A549 (cell line): ENCODE measurements around the gene SNX20. TPM values are rescaled to one million over a fixed set of nuclear protein-coding genes. Genes with fewer than 3 reads are reported as not detected.
A peak's percentile ranks its signal among the peaks of the same experiment; 100 is the strongest.

Source experiments
- ATAC-seq, 2 experiments: fragments of 200-7000 bp in 1 of 2; fragments of >200 bp in 1 of 2; cut with Nextera tagmentation in 1 of 2; cut with Tn5 transposase in 1 of 2; 3 replicates each; pipeline versions ENCODE4 v1.8.0 to v1.9.1; 2018 to 2020; ENCODE audit warnings: mild to moderate bottlenecking in 1 of 2, moderate library complexity in 1 of 2
- CTCF ChIA-PET: fragments of 300-600 bp; sonication (Branson Sonifier 250); formaldehyde crosslinking; extraction: SDS; loops from one replicate; lab custom pipeline; 2021; ENCODE audit warnings: antibody characterized with exemption, inconsistent platforms; lab: Yijun Ruan, JAX
- POLR2A ChIA-PET: fragments of 350-600 bp; formaldehyde crosslinking; extraction: SDS; loops from one replicate; lab custom pipeline; 2021; ENCODE audit warnings: antibody characterized with exemption, inconsistent platforms; lab: Yijun Ruan, JAX
- DNase-seq, 2 experiments: peaks; one replicate each; pipeline versions ENCODE4 v3.0.0 to v3.0.0-alpha.2; 2011 to 2016; ENCODE audit warnings: low read depth in 1 of 2, low spot score in 1 of 2
- FAIRE-seq: peaks from 2 replicates; lab custom pipeline; 2011; peaks lifted over from hg19 to GRCh38; lab: Jason Lieb, UNC
- H3K27ac ChIP-seq, 2 experiments: fragments of >200 bp; sonication (Bioruptor Twin); formaldehyde crosslinking; 3 replicates each; pipeline ENCODE4 v1.5.1; 2016 to 2017
- H3K4me1 ChIP-seq: fragments of >200 bp; sonication (Bioruptor Twin); formaldehyde crosslinking; 3 replicates; pipeline ENCODE4 v1.6.1; 2016
- H3K4me2 ChIP-seq: fragments of >200 bp; sonication (Bioruptor Twin); formaldehyde crosslinking; 3 replicates; pipeline ENCODE4 v1.6.1; 2016
- H3K4me3 ChIP-seq: fragments of >200 bp; sonication (Bioruptor Twin); formaldehyde crosslinking; 3 replicates; pipeline ENCODE4 v1.5.1; 2016
- H3K9me3 ChIP-seq: fragments of >200 bp; sonication (Bioruptor Twin); formaldehyde crosslinking; 3 replicates; pipeline ENCODE4 v1.6.1; 2016
- CBX2 ChIP-seq: fragments of 200-600 bp; sonication (generic); IDR thresholded peaks from 2 replicates; pipeline ENCODE4 v1.6.1; 2016; ENCODE audit warnings: low read depth, mild to moderate bottlenecking, borderline replicate concordance
- CHD2 ChIP-seq: fragments of 150-350 bp; IDR thresholded peaks from 2 replicates; pipeline ENCODE4 v1.6.1; 2014; ENCODE audit warnings: low read length; ENCODE audit not compliant: partially characterized antibody
- EHF ChIP-seq: fragments of 250-450 bp; sonication (Bioruptor Pico); IDR thresholded peaks from 2 replicates; pipeline ENCODE4 v1.5.0; 2020; ENCODE audit warnings: mild to moderate bottlenecking
- EP300 ChIP-seq, 2 experiments: fragments of >200 bp; sonication (Bioruptor Twin); formaldehyde crosslinking; IDR thresholded peaks; 2 replicates in 1 of 2; 3 replicates in 1 of 2; pipeline ENCODE4 v1.6.1; 2016 to 2017
- FOSB ChIP-seq: fragments of 250-450 bp; sonication (Bioruptor Pico); IDR thresholded peaks from 2 replicates; pipeline ENCODE4 v1.5.0; 2020; ENCODE audit warnings: mild to moderate bottlenecking, moderate library complexity
- FOSL2 ChIP-seq, 2 experiments: fragments of 450-650 bp in 1 of 2; fragments of >200 bp in 1 of 2; sonication (Bioruptor Twin) in 1 of 2; formaldehyde crosslinking; IDR thresholded peaks; 2 replicates each; pipeline versions ENCODE4 v1.5.0 to v1.6.1; 2016 to 2020; ENCODE audit warnings: mild to moderate bottlenecking in 1 of 2, moderate library complexity in 1 of 2
- HDAC2 ChIP-seq: fragments of 200-600 bp; sonication (generic); IDR thresholded peaks from 2 replicates; pipeline ENCODE4 v1.6.1; 2016
- JUN ChIP-seq, 2 experiments: fragments of >200 bp; sonication (Bioruptor Twin); formaldehyde crosslinking; IDR thresholded peaks; 2 replicates in 1 of 2; 3 replicates in 1 of 2; pipeline ENCODE4 v1.6.1; 2016 to 2017
- JUNB ChIP-seq: fragments of >200 bp; sonication (Bioruptor Twin); formaldehyde crosslinking; IDR thresholded peaks from 2 replicates; pipeline ENCODE4 v1.6.1; 2016
- RAD21 ChIP-seq, 2 experiments: fragments of >200 bp in 1 of 2; sonication (Bioruptor Twin) in 1 of 2; formaldehyde crosslinking in 1 of 2; IDR thresholded peaks in 1 of 2; conservative IDR thresholded peaks in 1 of 2; 2 replicates in 1 of 2; 3 replicates in 1 of 2; pipeline ENCODE4 v1.6.1; 2012 to 2018; ENCODE audit warnings: inconsistent platforms in 1 of 2
- RARB ChIP-seq: fragments of 250-450 bp; sonication (Bioruptor Pico); IDR thresholded peaks from 2 replicates; pipeline ENCODE4 v1.8.0; 2021; ENCODE audit warnings: mild to moderate bottlenecking, moderate library complexity
- REST ChIP-seq: fragments of 200-600 bp; sonication (generic); IDR thresholded peaks from 2 replicates; pipeline ENCODE4 v1.6.1; 2016; ENCODE audit warnings: antibody characterized with exemption, mild to moderate bottlenecking, moderate library complexity
- SREBF2 ChIP-seq: fragments of 450-650 bp; IDR thresholded peaks from 2 replicates; pipeline ENCODE4 v1.6.1; 2014; ENCODE audit warnings: mild to moderate bottlenecking, moderate library complexity
- TP53 ChIP-seq: fragments of 250-450 bp; sonication (Bioruptor Pico); IDR thresholded peaks from 2 replicates; pipeline ENCODE4 v1.5.0; 2021; ENCODE audit warnings: mild to moderate bottlenecking, moderate library complexity
- USF2 ChIP-seq: fragments of 450-650 bp; IDR thresholded peaks from 2 replicates; pipeline ENCODE4 v1.6.1; 2014; ENCODE audit warnings: antibody characterized with exemption
- WGBS: methylation state at CpG from one replicate; pipeline ENCODE4 v1.1.6; 2017; ENCODE audit errors: missing lambda C conversion rate; 5-methylcytosine and 5-hydroxymethylcytosine counted together
- polyA plus RNA-seq, 4 experiments: library from polyadenylated mRNA; depleted of rRNA in 3 of 4; stranded (reverse); fragments of >200 nt; fragmentation: RNase III in 1 of 4; extraction: RNeasy Plus Mini Kit Qiagen cat#74134 plus additional on column Dnase treatment in 1 of 4; gene quantifications; 2 replicates in 3 of 4; 3 replicates in 1 of 4; pipeline ENCODE4 v1.2.3, GENCODE V29; 2011 to 2017
- TF ChIP-seq, protein P1 (sequence below): IDR thresholded peaks from 2 replicates; pipeline ENCODE4 v1.6.1; 2012
- TF ChIP-seq, protein P2 (sequence below): fragments of 250-450 bp; sonication (Bioruptor Pico); IDR thresholded peaks from 2 replicates; pipeline ENCODE4 v1.5.0; 2020; ENCODE audit warnings: low read depth, mild to moderate bottlenecking, moderate library complexity
- TF ChIP-seq, protein P3 (sequence below): fragments of 150-350 bp; IDR thresholded peaks from 2 replicates; pipeline ENCODE4 v1.6.1; 2014; ENCODE audit warnings: low read depth, mild to moderate bottlenecking, low read length

SNX20 gene
- polyA plus RNA-seq, 2 of the 4 experiments (the other 2 are of a cell fraction): not detected

- TF ChIP-seq REST: no peak
- TF ChIP-seq TP53: no peak
- TF ChIP-seq FOSL2 (IDR thresholded peaks at IDR 0.05): no peak
- TF ChIP-seq FOSL2 (CRISPR knock-in tag; IDR thresholded peaks at IDR 0.05): no peak
- TF ChIP-seq, protein P1, sequence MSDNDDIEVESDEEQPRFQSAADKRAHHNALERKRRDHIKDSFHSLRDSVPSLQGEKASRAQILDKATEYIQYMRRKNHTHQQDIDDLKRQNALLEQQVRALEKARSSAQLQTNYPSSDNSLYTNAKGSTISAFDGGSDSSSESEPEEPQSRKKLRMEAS: no peak
Measured at GRCh38 chr16:50652836-50653425, 28.2 kb downstream of the SNX20 start (continued).

GRCh38 chr16:50651835-50652438 is 29.2 kb downstream of the SNX20 start:
- no peaks in the 10 kb centered on the region for H3K9me3 ChIP-seq
- H3K4me1 ChIP-seq: no peaks in the 10 kb centered on the region
- DNase-seq: peak in 1 of 2 experiments; percentile 24
- H3K4me2 ChIP-seq: no peak overlapping the region
- ChIA-PET CTCF (interaction anchor here (1.6 to 3.0 kb wide), 2 partner anchors 13 to 16 kb away, joined by 5 to 32 read pairs; no protein-coding TSS in a partner anchor), POLR2A (no interaction called here)
- peak in 1 of 2 experiments; percentile 22; a peak in 2 of 6 replicates for ATAC-seq
- H3K4me3 ChIP-seq: no peak overlapping the region
- no peak overlapping the region for H3K27ac ChIP-seq
- TF ChIP-seq USF2 (peak; percentile 92), JUN (IDR thresholded peaks at IDR 0.05) (no peak), FOSB (no peak)
- 79% methylated on average over 3 of the region's 3 CpGs for whole genome bisulfite sequencing
- FAIRE-seq: no peak

DNA sequence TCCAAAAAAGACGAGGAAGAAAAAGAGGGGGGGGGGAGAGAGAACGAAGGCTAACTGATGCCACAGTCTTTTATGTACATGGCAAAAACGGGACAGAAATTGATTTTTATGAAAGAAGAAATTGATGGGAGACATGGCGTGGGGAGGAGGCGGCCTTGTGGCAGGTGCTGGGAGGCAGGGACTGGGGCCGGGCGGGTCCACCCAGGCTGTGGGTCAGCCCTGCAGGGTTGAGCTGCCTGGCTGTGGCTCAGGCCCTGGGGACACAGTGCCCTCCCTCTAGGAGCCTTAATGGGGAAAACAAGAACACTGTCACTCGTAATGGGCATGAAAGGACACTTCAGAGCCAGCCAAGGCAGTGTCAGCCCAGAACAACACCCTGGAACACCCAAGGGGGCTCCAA is 34.8 kb downstream of the SNX20 start:
- H3K4me1 ChIP-seq: no peaks in the 10 kb centered on the region
- H3K27ac ChIP-seq: no peak overlapping the region
- TF ChIP-seq EP300 (IDR thresholded peaks at IDR 0.05): no peak
- no peak for TF ChIP-seq RARB (CRISPR knock-in tag)
- no peak for TF ChIP-seq RAD21 (conservative IDR thresholded peaks at IDR 0.05 in 1 of 2, IDR thresholded peaks at IDR 0.05 in 1 of 2)
- TF ChIP-seq, protein P2, sequence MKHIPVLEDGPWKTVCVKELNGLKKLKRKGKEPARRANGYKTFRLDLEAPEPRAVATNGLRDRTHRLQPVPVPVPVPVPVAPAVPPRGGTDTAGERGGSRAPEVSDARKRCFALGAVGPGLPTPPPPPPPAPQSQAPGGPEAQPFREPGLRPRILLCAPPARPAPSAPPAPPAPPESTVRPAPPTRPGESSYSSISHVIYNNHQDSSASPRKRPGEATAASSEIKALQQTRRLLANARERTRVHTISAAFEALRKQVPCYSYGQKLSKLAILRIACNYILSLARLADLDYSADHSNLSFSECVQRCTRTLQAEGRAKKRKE (CRISPR knock-in tag): no peak
- TF ChIP-seq SREBF2: no peak
- no peak for TF ChIP-seq CHD2
- TF ChIP-seq EHF (CRISPR knock-in tag): no peak
- no peak for TF ChIP-seq HDAC2
- TF ChIP-seq, protein P3, sequence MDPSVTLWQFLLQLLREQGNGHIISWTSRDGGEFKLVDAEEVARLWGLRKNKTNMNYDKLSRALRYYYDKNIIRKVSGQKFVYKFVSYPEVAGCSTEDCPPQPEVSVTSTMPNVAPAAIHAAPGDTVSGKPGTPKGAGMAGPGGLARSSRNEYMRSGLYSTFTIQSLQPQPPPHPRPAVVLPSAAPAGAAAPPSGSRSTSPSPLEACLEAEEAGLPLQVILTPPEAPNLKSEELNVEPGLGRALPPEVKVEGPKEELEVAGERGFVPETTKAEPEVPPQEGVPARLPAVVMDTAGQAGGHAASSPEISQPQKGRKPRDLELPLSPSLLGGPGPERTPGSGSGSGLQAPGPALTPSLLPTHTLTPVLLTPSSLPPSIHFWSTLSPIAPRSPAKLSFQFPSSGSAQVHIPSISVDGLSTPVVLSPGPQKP: no peak
- TF ChIP-seq CBX2: no peak
- no peak for TF ChIP-seq JUNB
- TF ChIP-seq, all 56 proteins: peak for 0
- 31% methylated on average over 8 of the region's 8 CpGs for WGBS
- Histone ChIP-seq H3K9me3 (no peaks in the 10 kb centered on the region), H3K4me3 (no peak overlapping the region), H3K4me2 (no peak overlapping the region)
- DNase-seq (no peak), FAIRE-seq (no peak), ATAC-seq (no peak)
- ChIA-PET CTCF (interaction anchor here (1.1 kb wide), 1 partner anchor 19 kb away, joined by 6 read pairs; no protein-coding TSS in a partner anchor), POLR2A (no interaction called here)
